Measurements from ENCODE around the gene CPN2.

The CPN2 gene

DNA sequence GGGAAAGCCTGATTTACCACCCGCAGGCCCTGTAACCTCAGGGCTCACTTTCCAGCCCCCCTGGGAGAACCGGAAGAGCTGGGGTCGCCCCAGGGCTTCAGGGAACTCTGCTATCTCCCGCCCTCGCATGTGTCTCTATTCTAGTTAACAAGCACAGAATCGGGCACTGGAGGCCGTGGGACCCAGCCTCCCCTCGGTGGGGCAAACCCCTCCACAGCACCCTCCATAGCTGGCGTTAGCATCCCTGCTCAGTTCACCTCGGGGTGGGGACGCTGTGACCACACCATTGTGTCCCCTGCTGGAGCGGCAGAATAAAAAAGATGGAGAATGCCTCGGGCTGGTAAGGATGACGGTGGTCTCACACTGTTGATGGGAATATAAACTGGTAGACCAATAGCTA lies 21.9 kb upstream of the CPN2 start:
- no peak overlapping the region for H3K27ac ChIP-seq (ENCODE audit: low read depth in 2 of 2, low read length in 2 of 2)
- no peak overlapping the region for H3K9ac ChIP-seq (ENCODE audit: low read depth in 1 of 2, low read length in 2 of 2)
- H3K27me3 ChIP-seq (ENCODE audit: control insufficient read depth in 2 of 2, insufficient read depth in 2 of 2, low read length in 2 of 2): peaks cover 8 to 9% of the 10 kb centered on the region in 2 donors
- H3K4me3 ChIP-seq (ENCODE audit: low read length in 2 of 2): no peak overlapping the region
- no peaks in the 10 kb centered on the region for H3K9me3 ChIP-seq (ENCODE audit: control insufficient read depth in 2 of 2, low read length in 2 of 2)
- H3K4me1 ChIP-seq (ENCODE audit: control insufficient read depth in 2 of 2, insufficient read depth in 2 of 2, low read length in 2 of 2): peaks cover 0 to 2% of the 10 kb centered on the region in 2 donors
- no peaks in the 10 kb centered on the region for H3K36me3 ChIP-seq (ENCODE audit: control insufficient read depth in 2 of 2, insufficient read depth in 2 of 2, low read length in 2 of 2)

DNA sequence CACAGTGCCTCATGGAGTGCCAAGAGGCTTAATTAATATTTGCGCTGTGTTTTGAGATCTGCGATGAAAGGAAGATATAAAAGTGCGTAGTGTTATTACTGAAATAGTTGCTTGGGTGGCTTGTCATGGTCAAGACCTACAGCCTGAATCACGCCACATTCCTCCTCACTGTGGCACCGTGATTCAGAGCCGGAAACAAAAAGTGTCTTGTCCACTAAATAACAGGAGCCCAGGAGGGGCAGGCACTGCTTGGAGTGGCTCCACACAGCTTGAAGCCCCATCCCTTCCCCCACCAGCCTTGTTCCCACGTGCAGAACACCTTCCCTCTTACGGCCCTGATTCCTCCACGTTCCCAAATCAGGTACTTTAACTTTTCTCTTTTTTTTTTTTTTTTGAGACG lies 19.6 kb upstream of the CPN2 start:
- Histone ChIP-seq H3K4me3 (ENCODE audit: low read length in 2 of 2) (no peak overlapping the region), H3K27ac (ENCODE audit: low read depth in 2 of 2, low read length in 2 of 2) (no peak overlapping the region), H3K9ac (ENCODE audit: low read depth in 1 of 2, low read length in 2 of 2) (no peak overlapping the region), H3K27me3 (ENCODE audit: control insufficient read depth in 2 of 2, insufficient read depth in 2 of 2, low read length in 2 of 2) (peaks cover 8 to 11% of the 10 kb centered on the region in 2 donors), H3K36me3 (ENCODE audit: control insufficient read depth in 2 of 2, insufficient read depth in 2 of 2, low read length in 2 of 2) (no peaks in the 10 kb centered on the region), H3K4me1 (ENCODE audit: control insufficient read depth in 2 of 2, insufficient read depth in 2 of 2, low read length in 2 of 2) (peaks cover 2 to 3% of the 10 kb centered on the region in 2 donors), H3K9me3 (ENCODE audit: control insufficient read depth in 2 of 2, low read length in 2 of 2) (no peaks in the 10 kb centered on the region)

GRCh38 chr3:194369522-194370279 lies 18.6 kb upstream of the CPN2 start, which contains the start of gene LRRC15:
TSS of gene LRRC15 (minus strand) at chr3:194369743. CDS start at chr3:194361043, 8,700 bp downstream.
- Histone ChIP-seq H3K27me3 (ENCODE audit: control insufficient read depth in 2 of 2, insufficient read depth in 2 of 2, low read length in 2 of 2) (peaks cover 8 to 11% of the 10 kb centered on the region in 2 donors), H3K4me1 (ENCODE audit: control insufficient read depth in 2 of 2, insufficient read depth in 2 of 2, low read length in 2 of 2) (peaks cover 3 to 6% of the 10 kb centered on the region in 2 donors), H3K36me3 (ENCODE audit: control insufficient read depth in 2 of 2, insufficient read depth in 2 of 2, low read length in 2 of 2) (no peaks in the 10 kb centered on the region), H3K4me3 (ENCODE audit: low read length in 2 of 2) (no peak within 1 kb of the TSS), H3K9ac (ENCODE audit: low read depth in 1 of 2, low read length in 2 of 2) (no peak within 1 kb of the TSS), H3K9me3 (ENCODE audit: control insufficient read depth in 2 of 2, low read length in 2 of 2) (no peaks in the 10 kb centered on the region), H3K27ac (ENCODE audit: low read depth in 2 of 2, low read length in 2 of 2) (no peak within 1 kb of the TSS)

GRCh38 chr3:194368918-194369317 lies 17.8 kb upstream of the CPN2 start:
- Histone ChIP-seq H3K4me1 (ENCODE audit: control insufficient read depth in 2 of 2, insufficient read depth in 2 of 2, low read length in 2 of 2) (peaks cover 3 to 6% of the 10 kb centered on the region in 2 donors), H3K4me3 (ENCODE audit: low read length in 2 of 2) (no peak overlapping the region), H3K9me3 (ENCODE audit: control insufficient read depth in 2 of 2, low read length in 2 of 2) (no peaks in the 10 kb centered on the region)

DNA sequence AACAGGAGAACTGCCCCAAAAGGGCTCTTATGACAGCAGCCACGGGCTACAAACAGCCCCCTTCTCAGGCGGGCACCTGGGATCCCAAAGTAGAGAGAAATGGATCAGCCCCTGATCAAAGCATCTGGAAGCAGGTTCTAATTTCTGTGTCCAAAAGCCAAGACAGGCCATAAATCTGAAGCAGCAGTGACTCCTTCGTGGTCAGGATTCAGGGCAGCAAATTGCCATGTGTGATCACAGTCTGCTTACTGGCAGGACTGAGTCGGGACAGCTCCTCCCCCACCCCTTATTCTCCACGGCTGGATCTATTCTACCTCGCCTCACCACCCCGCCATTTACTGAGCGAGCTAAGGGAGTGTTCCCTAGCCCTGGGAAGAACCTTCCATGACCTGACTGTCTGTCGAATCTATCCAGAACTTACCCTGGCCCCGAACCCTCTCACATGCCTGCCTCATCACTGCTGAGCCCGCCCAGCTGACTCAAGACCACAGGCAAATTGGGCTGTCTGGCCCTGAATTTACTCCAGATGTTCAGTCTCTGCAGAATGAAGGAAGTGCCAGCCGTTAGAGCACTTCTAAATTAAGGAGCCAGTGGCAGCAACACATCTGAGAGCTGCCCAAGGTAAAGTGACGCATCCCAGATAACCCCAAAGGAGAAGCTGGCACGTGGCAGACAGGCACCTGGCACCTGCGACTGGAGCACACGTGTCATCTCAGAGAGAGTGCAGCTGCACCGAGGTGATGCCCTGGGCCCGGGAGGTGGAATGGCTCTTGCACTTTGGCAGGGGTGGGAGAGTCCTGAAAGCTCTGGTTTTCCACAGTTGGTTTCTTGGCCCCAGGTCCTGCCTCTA lies 17.1 kb upstream of the CPN2 start:
- H3K27ac ChIP-seq (ENCODE audit: low read depth in 2 of 2, low read length in 2 of 2): no peak overlapping the region
- H3K27me3 ChIP-seq (ENCODE audit: control insufficient read depth in 2 of 2, insufficient read depth in 2 of 2, low read length in 2 of 2): peaks cover 8 to 11% of the 10 kb centered on the region in 2 donors
- H3K9me3 ChIP-seq (ENCODE audit: control insufficient read depth in 2 of 2, low read length in 2 of 2): no peaks in the 10 kb centered on the region
- no peaks in the 10 kb centered on the region for H3K36me3 ChIP-seq (ENCODE audit: control insufficient read depth in 2 of 2, insufficient read depth in 2 of 2, low read length in 2 of 2)
- no peak overlapping the region for H3K9ac ChIP-seq (ENCODE audit: low read depth in 1 of 2, low read length in 2 of 2)
- H3K4me1 ChIP-seq (ENCODE audit: control insufficient read depth in 2 of 2, insufficient read depth in 2 of 2, low read length in 2 of 2): peaks cover 3 to 6% of the 10 kb centered on the region in 2 donors
- no peak overlapping the region for H3K4me3 ChIP-seq (ENCODE audit: low read length in 2 of 2)

More at GRCh38 chr3:194368918-194369317, 17.8 kb upstream of the CPN2 start:
- Histone ChIP-seq H3K36me3 (ENCODE audit: control insufficient read depth in 2 of 2, insufficient read depth in 2 of 2, low read length in 2 of 2) (no peaks in the 10 kb centered on the region), H3K9ac (ENCODE audit: low read depth in 1 of 2, low read length in 2 of 2) (no peak overlapping the region), H3K27ac (ENCODE audit: low read depth in 2 of 2, low read length in 2 of 2) (no peak overlapping the region), H3K27me3 (ENCODE audit: control insufficient read depth in 2 of 2, insufficient read depth in 2 of 2, low read length in 2 of 2) (peaks cover 8 to 11% of the 10 kb centered on the region in 2 donors)

DNA sequence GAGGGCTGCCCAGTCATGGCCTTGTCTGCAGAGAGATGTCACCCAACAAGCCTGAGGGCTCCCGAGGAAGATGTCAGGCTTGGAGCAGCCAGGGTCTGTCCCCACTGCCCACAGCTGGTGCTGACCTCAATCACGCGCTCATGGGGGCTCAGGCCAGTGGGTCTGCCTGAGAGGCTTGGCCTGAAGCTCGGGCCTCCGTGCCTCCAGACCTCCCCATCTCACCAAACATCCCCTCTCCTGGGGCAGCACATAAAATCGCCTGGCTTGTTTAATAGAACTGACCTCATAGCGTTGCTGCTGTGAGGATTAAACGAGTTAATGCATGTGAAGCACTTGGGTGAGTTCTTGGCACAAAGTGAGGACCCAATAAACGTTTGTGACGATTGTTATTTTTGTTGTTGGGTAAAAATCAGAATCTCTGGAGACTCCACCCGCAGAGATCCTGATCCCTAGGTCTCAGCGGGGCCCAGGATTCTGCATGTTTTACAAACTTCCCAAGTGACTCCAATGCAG lies 14.9 kb upstream of the CPN2 start:
- Histone ChIP-seq H3K27ac (ENCODE audit: low read depth in 2 of 2, low read length in 2 of 2) (no peak overlapping the region), H3K4me1 (ENCODE audit: control insufficient read depth in 2 of 2, insufficient read depth in 2 of 2, low read length in 2 of 2) (peaks cover 3 to 6% of the 10 kb centered on the region in 2 donors), H3K27me3 (ENCODE audit: control insufficient read depth in 2 of 2, insufficient read depth in 2 of 2, low read length in 2 of 2) (peaks cover 8 to 11% of the 10 kb centered on the region in 2 donors), H3K4me3 (ENCODE audit: low read length in 2 of 2) (no peak overlapping the region), H3K9me3 (ENCODE audit: control insufficient read depth in 2 of 2, low read length in 2 of 2) (no peaks in the 10 kb centered on the region), H3K9ac (ENCODE audit: low read depth in 1 of 2, low read length in 2 of 2) (no peak overlapping the region), H3K36me3 (ENCODE audit: control insufficient read depth in 2 of 2, insufficient read depth in 2 of 2, low read length in 2 of 2) (no peaks in the 10 kb centered on the region)

DNA sequence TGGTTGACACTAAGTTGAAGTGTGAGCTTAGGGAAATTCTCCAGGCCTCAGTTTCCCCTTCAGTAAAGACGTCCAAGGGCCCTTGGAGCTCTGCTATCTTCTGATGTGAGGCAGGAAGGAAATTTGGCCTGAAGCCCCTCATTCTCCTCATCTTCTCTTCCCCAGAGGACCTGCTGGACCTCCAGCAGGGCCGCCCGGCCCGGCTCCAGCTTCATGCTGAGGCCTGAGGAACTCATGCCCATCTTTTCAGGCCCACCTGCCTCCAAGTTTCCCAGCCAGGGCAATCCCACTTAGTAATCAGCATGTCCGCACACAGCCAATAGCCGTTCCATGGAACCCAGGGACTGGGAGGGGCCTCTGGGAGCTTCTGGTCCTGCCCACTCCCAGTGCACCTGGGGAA lies 14.4 kb upstream of the CPN2 start:
- Histone ChIP-seq H3K4me1 (ENCODE audit: control insufficient read depth in 2 of 2, insufficient read depth in 2 of 2, low read length in 2 of 2) (peaks cover 3 to 6% of the 10 kb centered on the region in 2 donors), H3K4me3 (ENCODE audit: low read length in 2 of 2) (no peak overlapping the region), H3K36me3 (ENCODE audit: control insufficient read depth in 2 of 2, insufficient read depth in 2 of 2, low read length in 2 of 2) (no peaks in the 10 kb centered on the region), H3K9ac (ENCODE audit: low read depth in 1 of 2, low read length in 2 of 2) (no peak overlapping the region), H3K27me3 (ENCODE audit: control insufficient read depth in 2 of 2, insufficient read depth in 2 of 2, low read length in 2 of 2) (peaks cover 8 to 11% of the 10 kb centered on the region in 2 donors), H3K27ac (ENCODE audit: low read depth in 2 of 2, low read length in 2 of 2) (no peak overlapping the region), H3K9me3 (ENCODE audit: control insufficient read depth in 2 of 2, low read length in 2 of 2) (no peaks in the 10 kb centered on the region)

- Histone ChIP-seq H3K9me3 (ENCODE audit: control insufficient read depth in 2 of 2, low read length in 2 of 2) (no peaks in the 10 kb centered on the region), H3K9ac (ENCODE audit: low read depth in 1 of 2, low read length in 2 of 2) (no peak overlapping the region), H3K36me3 (ENCODE audit: control insufficient read depth in 2 of 2, insufficient read depth in 2 of 2, low read length in 2 of 2) (no peaks in the 10 kb centered on the region), H3K4me3 (ENCODE audit: low read length in 2 of 2) (no peak overlapping the region), H3K27ac (ENCODE audit: low read depth in 2 of 2, low read length in 2 of 2) (peak overlapping the region in 1 of 2 donors; percentile 9), H3K27me3 (ENCODE audit: control insufficient read depth in 2 of 2, insufficient read depth in 2 of 2, low read length in 2 of 2) (peaks cover 8 to 10% of the 10 kb centered on the region in 2 donors), H3K4me1 (ENCODE audit: control insufficient read depth in 2 of 2, insufficient read depth in 2 of 2, low read length in 2 of 2) (peaks cover 3 to 6% of the 10 kb centered on the region in 2 donors)
These were observed 13.7 kb upstream of the CPN2 start for GRCh38 chr3:194364652-194365434.

DNA sequence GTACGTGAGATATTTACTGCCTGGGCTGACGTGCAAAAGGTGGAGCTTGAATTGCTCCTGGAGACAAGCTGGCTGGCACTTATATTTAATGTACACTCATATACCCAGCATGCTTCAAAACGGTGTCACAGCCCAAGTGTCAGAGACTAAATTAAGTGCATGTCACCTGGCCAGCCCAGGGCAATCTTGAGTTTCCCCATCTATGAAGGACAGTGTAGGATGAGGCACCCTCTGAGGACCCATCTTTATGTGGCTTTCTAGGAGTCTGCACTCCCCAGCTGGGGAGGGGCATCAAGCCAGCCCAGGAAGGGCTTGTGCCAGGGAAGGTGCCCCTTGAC lies 13.2 kb upstream of the CPN2 start:
- H3K9ac ChIP-seq (ENCODE audit: low read depth in 1 of 2, low read length in 2 of 2): no peak overlapping the region
- no peaks in the 10 kb centered on the region for H3K9me3 ChIP-seq (ENCODE audit: control insufficient read depth in 2 of 2, low read length in 2 of 2)
- no peaks in the 10 kb centered on the region for H3K36me3 ChIP-seq (ENCODE audit: control insufficient read depth in 2 of 2, insufficient read depth in 2 of 2, low read length in 2 of 2)
- no peak overlapping the region for H3K27ac ChIP-seq (ENCODE audit: low read depth in 2 of 2, low read length in 2 of 2)
- H3K27me3 ChIP-seq (ENCODE audit: control insufficient read depth in 2 of 2, insufficient read depth in 2 of 2, low read length in 2 of 2): peaks cover 4 to 7% of the 10 kb centered on the region in 2 donors
- no peak overlapping the region for H3K4me3 ChIP-seq (ENCODE audit: low read length in 2 of 2)
- H3K4me1 ChIP-seq (ENCODE audit: control insufficient read depth in 2 of 2, insufficient read depth in 2 of 2, low read length in 2 of 2): peaks cover 2 to 6% of the 10 kb centered on the region in 2 donors
